PFSK-1 (cell line): ENCODE data around the gene CD4.

ENCODE experiments used
- FOXP2 ChIP-seq: optimal IDR thresholded peaks from 2 replicates; pipeline ENCODE3; 2011; ENCODE audit warnings: borderline replicate concordance, control low read depth, inconsistent platforms; ENCODE audit not compliant: insufficient read depth; ENCODE audit errors: extremely low read length, extremely low read depth
- POLR2AphosphoS5 ChIP-seq: IDR thresholded peaks from 2 replicates; pipeline ENCODE4 v1.6.1; 2012; ENCODE audit warnings: low read depth, mild to moderate bottlenecking, control low read depth, low read length, moderate library complexity
- SIN3A ChIP-seq: IDR thresholded peaks from 2 replicates; pipeline ENCODE4 v1.6.1; 2012; ENCODE audit warnings: mild to moderate bottlenecking, low read length, moderate library complexity, borderline replicate concordance; ENCODE audit not compliant: insufficient read depth
- TAF1 ChIP-seq: IDR thresholded peaks from 2 replicates; pipeline ENCODE4 v1.6.1; 2012; ENCODE audit warnings: low read length, control low read depth, borderline replicate concordance; ENCODE audit not compliant: insufficient read depth
- TF ChIP-seq, protein P1 (sequence below), 2 experiments: IDR thresholded peaks; 2 replicates each; pipeline versions ENCODE4 v1.6.1 to v1.8.0; 2011 to 2012; ENCODE audit warnings: low read depth in 2 of 2, low read length in 2 of 2, control low read depth in 1 of 2, inconsistent platforms in 1 of 2, mild to moderate bottlenecking in 1 of 2, moderate library complexity in 1 of 2; ENCODE audit not compliant: insufficient read depth in 1 of 2

The CD4 gene

GRCh38 chr12:6838854-6839253, 49.5 kb downstream of the CD4 start:
- no peak for TF ChIP-seq POLR2AphosphoS5
- no peak for TF ChIP-seq FOXP2
- TF ChIP-seq TAF1, result no peak
- TF ChIP-seq SIN3A, result no peak
- TF ChIP-seq, protein P1, sequence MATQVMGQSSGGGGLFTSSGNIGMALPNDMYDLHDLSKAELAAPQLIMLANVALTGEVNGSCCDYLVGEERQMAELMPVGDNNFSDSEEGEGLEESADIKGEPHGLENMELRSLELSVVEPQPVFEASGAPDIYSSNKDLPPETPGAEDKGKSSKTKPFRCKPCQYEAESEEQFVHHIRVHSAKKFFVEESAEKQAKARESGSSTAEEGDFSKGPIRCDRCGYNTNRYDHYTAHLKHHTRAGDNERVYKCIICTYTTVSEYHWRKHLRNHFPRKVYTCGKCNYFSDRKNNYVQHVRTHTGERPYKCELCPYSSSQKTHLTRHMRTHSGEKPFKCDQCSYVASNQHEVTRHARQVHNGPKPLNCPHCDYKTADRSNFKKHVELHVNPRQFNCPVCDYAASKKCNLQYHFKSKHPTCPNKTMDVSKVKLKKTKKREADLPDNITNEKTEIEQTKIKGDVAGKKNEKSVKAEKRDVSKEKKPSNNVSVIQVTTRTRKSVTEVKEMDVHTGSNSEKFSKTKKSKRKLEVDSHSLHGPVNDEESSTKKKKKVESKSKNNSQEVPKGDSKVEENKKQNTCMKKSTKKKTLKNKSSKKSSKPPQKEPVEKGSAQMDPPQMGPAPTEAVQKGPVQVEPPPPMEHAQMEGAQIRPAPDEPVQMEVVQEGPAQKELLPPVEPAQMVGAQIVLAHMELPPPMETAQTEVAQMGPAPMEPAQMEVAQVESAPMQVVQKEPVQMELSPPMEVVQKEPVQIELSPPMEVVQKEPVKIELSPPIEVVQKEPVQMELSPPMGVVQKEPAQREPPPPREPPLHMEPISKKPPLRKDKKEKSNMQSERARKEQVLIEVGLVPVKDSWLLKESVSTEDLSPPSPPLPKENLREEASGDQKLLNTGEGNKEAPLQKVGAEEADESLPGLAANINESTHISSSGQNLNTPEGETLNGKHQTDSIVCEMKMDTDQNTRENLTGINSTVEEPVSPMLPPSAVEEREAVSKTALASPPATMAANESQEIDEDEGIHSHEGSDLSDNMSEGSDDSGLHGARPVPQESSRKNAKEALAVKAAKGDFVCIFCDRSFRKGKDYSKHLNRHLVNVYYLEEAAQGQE (IDR thresholded peaks at IDR 0.05; ENCODE audit: insufficient read depth in 1 of 2, low read depth in 2 of 2, low read length in 2 of 2), result no peak

GRCh38 chr12:6839482-6840201, 50.3 kb downstream of the CD4 start:
- no peak for TF ChIP-seq FOXP2

GRCh38 chr12:6840330-6840729, 51.0 kb downstream of the CD4 start:
- TF ChIP-seq TAF1, result no peak
- TF ChIP-seq POLR2AphosphoS5, result no peak
- TF ChIP-seq, protein P1 (IDR thresholded peaks at IDR 0.05; ENCODE audit: insufficient read depth in 1 of 2, low read depth in 2 of 2, low read length in 2 of 2), result no peak
- no peak for TF ChIP-seq SIN3A
- TF ChIP-seq FOXP2, result no peak

DNA sequence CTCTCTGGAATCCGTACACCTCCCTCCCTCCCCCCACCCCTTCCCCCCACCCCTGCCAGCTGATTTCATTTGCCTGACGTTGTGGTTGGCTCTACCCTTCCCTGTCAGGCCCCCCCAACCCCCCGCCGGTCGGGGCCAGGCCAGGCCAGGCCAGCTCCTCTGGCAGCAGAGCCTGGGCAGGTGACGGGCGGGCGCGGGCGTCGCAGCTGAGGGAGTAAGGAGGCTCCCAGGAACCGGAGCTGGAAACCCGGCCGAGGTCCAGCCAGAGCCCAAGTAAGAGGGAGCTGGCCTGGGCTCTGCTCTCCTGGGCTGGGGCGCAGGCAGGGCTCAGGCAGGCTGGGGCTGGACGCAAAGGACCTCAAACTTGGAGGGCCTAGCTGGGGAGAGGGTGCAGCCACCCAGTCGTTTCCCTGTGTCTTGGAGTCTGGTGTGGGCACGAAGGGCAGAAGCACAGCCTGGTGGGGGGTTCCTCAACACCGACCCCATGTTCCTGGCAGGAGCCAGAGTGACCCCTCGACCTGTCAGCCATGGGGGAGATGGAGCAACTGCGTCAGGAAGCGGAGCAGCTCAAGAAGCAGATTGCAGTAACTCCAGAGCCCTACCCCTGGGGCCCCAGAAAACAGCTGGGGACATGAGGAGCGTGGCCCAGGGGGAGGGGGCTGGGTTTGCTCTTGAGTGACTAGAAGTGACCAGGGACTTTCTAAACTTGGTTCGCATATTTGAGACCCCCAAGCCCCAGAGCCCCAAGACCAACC, 51.6 kb downstream of the CD4 start, which contains the start of gene GNB3:
Gene GNB3, plus strand, starts transcription at position 165 of the 755 bp plus-strand sequence. Its CDS starts 363 bp downstream, at position 528.
- TF ChIP-seq SIN3A, result no peak
- no peak for TF ChIP-seq FOXP2
- TF ChIP-seq, protein P1 (IDR thresholded peaks at IDR 0.05; ENCODE audit: insufficient read depth in 1 of 2, low read depth in 2 of 2, low read length in 2 of 2), result no peak
- TF ChIP-seq TAF1, result no peak

DNA sequence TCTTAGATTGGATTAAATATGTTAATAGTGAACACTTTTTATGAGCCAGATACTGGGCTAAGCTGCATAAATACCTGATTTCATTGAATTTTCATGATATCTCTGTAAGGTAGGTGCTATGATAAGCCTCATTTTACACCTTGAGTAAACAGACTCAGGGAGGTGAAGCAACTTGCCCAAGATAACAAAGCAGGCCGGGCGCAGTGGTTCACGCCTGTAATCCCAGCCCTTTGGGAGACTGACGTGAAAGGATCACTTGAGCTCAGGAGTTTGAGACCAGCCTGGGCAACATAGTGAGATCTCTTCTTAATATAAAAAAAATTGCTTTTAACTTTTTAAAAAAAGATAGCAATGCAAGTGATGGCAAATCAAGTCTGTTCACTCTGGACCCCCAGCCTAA, 52.7 kb downstream of the CD4 start:
- TF ChIP-seq POLR2AphosphoS5 (no peak), TAF1 (no peak), FOXP2 (no peak), SIN3A (no peak)
- TF ChIP-seq, protein P1 (IDR thresholded peaks at IDR 0.05; ENCODE audit: insufficient read depth in 1 of 2, low read depth in 2 of 2, low read length in 2 of 2), result no peak
